Rectal smooth muscle tissue (tissue), 1 donor: ENCODE data around the gene MAPK6.

Source experiments
- H3K27ac ChIP-seq: one replicate; pipeline ENCODE4 v1.7.0; 2013; ENCODE audit warnings: low read depth, low read length, inconsistent platforms
- H3K27me3 ChIP-seq: one replicate; pipeline ENCODE4 v1.7.0; 2013; ENCODE audit warnings: low read length; ENCODE audit not compliant: control insufficient read depth, insufficient read depth
- H3K36me3 ChIP-seq: one replicate; pipeline ENCODE4 v1.7.0; 2013; ENCODE audit warnings: low read length; ENCODE audit not compliant: control insufficient read depth, insufficient read depth
- H3K4me1 ChIP-seq: one replicate; pipeline ENCODE4 v1.7.0; 2013; ENCODE audit warnings: low read length; ENCODE audit not compliant: control insufficient read depth, insufficient read depth
- H3K4me3 ChIP-seq: one replicate; pipeline ENCODE4 v1.7.0; 2013; ENCODE audit warnings: low read length
- H3K9ac ChIP-seq: one replicate; pipeline ENCODE4 v1.7.0; 2013; ENCODE audit warnings: low read length

Gene MAPK6

DNA sequence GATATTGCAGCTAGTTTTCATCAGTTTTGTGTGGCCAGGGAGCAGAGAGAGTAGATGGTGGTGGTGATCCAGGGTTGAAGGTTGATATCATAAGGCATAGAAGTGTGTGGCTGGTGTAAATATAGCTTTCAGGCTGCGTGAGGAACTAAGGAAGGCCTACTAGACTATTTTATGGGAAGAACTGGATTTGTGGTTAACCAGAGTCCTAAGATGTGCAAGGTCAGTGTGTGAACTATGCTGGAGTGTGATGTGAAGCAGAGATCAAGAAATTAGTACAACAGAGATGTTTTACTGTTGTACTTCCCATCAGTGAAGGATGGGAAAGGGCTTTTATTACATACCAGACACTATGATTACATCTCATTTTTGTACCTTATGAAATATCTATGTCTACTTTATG lies 41.5 kb downstream of the MAPK6 start:
- Histone ChIP-seq H3K4me3 (no peak overlapping the region), H3K4me1 (no peaks in the 10 kb centered on the region), H3K9ac (no peak overlapping the region), H3K36me3 (peaks cover 12% of the 10 kb centered on the region), H3K27ac (no peak overlapping the region), H3K27me3 (no peaks in the 10 kb centered on the region)

DNA sequence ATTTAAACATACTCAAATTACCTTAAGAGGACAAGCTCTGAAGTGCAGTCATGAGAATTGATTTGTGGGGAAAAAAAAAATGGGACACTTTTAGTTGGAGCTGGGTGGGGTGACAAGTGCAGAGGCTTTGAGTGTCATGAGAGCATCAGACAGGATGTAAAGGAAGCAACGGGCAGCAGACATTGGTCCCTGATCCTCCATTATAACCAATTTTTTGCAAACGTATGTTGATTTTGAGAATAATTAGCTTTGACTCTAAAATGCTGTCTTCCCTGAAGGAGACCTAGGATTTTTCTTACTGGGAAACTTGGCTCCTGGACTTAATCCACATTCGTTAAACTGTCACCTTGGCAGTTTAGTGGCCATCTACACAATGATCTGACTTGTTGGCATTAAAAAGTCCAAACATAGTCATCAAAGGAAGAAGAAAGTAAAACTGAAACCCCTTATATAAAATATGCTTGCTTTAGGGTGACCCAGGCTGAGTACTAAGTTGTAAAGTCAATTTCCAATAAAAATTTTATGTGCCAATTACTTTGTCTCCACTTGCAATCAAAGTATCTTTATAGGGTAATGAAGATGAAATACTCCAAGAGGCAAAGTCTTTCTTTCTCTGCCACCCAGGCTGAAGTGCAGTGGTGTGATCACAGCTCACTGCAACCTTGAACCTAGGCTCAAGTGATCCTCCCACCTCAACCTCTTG lies 48.0 kb downstream of the MAPK6 start:
- no peaks in the 10 kb centered on the region for H3K4me1 ChIP-seq
- no peak overlapping the region for H3K9ac ChIP-seq
- no peak overlapping the region for H3K4me3 ChIP-seq
- no peaks in the 10 kb centered on the region for H3K36me3 ChIP-seq
- H3K27ac ChIP-seq = no peak overlapping the region
- H3K27me3 ChIP-seq = no peaks in the 10 kb centered on the region

DNA sequence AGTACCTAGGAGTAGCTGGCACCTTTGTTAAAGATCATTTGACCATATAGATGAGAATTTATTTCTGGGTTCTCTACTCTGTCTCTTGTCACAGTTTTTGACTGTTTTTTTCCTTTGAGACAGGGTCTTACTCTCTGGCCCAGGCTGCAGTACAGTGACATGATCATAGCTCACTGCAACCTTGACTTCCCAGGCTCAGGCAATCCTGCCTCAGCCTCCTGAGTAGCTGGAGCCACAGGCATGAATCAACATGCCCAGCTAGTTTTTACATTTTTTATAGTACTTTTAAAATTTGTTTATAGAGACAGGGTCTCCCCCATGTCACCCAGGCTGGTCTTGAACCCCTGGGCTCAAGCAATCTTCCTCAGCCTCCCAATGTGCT lies 48.5 kb downstream of the MAPK6 start:
- Histone ChIP-seq H3K27ac (no peak overlapping the region), H3K36me3 (no peaks in the 10 kb centered on the region), H3K27me3 (no peaks in the 10 kb centered on the region), H3K4me3 (no peak overlapping the region), H3K9ac (no peak overlapping the region), H3K4me1 (no peaks in the 10 kb centered on the region)

DNA sequence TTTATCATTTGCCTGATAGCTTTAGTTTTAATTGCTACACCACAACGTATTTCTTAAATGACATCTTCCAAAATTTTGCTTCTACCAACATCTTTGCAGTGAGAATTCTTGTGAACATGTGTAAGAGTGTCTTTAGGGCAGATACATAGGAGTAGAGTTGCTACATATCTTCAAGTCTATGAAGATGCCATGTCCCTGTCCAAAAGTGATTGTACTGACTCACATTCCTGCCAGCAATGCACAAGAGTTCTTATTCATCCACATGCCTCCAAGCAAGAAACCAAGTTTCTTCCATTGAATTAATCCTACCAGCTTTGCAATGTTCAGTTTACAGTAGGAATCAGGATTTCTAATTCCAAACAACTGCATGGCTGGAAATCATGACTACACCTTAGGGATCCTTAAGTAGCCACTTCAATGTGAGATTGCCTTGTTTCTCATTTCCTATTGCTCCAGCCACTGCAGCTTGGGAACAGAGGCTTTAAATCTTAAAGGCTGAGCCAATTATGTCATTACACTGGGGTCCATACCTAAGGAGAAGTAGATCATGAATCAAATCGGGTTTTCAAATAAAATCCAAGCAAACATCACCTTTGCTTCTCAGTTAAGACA lies 49.1 kb downstream of the MAPK6 start:
- H3K27ac ChIP-seq = no peak overlapping the region
- H3K4me1 ChIP-seq = no peaks in the 10 kb centered on the region
- no peak overlapping the region for H3K9ac ChIP-seq
- H3K27me3 ChIP-seq = no peaks in the 10 kb centered on the region
- no peaks in the 10 kb centered on the region for H3K36me3 ChIP-seq
- H3K4me3 ChIP-seq = no peak overlapping the region

DNA sequence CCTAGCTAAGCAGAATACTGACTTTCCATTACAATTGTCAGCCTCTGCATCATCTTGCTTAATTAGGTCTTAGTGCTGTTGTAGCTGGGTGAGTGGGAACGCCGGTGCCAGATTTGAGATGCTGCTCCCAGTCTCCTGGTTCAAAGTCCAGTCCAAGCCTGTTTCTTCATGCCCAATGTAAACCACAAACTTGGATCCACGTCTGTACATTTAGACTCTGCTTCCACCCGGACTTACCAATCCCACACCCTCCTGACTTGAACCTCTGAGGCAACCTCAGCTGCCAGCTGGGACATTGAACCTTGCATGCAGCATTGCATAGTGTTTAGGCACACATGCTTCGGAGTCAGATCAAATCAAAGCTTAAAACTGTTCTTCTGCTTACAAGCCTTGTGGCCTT lies 50.5 kb downstream of the MAPK6 start:
- no peaks in the 10 kb centered on the region for H3K36me3 ChIP-seq
- no peak overlapping the region for H3K4me3 ChIP-seq
- H3K27me3 ChIP-seq = no peaks in the 10 kb centered on the region
- no peak overlapping the region for H3K9ac ChIP-seq
- no peak overlapping the region for H3K27ac ChIP-seq
- no peaks in the 10 kb centered on the region for H3K4me1 ChIP-seq

DNA sequence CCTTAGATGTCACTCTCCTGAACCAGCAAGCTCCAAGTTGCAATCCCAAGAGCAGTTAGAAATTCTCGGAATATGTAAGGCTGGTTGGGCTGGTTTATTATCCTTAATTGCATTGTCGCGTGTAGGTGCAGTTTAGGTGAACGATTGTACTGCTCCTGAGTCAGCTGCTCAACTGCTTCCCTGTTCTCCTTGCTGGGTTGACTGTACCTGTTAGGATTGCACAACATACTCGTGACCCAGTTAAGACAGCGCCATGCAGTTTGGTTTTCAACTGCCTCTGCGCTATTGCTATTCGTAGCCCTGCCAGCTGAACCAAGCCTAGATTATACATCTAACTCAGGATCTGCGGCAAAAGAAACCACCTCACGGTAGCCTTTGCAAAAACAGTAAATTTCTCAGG lies 52.6 kb downstream of the MAPK6 start:
- Histone ChIP-seq H3K4me1 (no peaks in the 10 kb centered on the region), H3K36me3 (no peaks in the 10 kb centered on the region), H3K4me3 (no peak overlapping the region), H3K27ac (no peak overlapping the region), H3K9ac (no peak overlapping the region), H3K27me3 (no peaks in the 10 kb centered on the region)

DNA sequence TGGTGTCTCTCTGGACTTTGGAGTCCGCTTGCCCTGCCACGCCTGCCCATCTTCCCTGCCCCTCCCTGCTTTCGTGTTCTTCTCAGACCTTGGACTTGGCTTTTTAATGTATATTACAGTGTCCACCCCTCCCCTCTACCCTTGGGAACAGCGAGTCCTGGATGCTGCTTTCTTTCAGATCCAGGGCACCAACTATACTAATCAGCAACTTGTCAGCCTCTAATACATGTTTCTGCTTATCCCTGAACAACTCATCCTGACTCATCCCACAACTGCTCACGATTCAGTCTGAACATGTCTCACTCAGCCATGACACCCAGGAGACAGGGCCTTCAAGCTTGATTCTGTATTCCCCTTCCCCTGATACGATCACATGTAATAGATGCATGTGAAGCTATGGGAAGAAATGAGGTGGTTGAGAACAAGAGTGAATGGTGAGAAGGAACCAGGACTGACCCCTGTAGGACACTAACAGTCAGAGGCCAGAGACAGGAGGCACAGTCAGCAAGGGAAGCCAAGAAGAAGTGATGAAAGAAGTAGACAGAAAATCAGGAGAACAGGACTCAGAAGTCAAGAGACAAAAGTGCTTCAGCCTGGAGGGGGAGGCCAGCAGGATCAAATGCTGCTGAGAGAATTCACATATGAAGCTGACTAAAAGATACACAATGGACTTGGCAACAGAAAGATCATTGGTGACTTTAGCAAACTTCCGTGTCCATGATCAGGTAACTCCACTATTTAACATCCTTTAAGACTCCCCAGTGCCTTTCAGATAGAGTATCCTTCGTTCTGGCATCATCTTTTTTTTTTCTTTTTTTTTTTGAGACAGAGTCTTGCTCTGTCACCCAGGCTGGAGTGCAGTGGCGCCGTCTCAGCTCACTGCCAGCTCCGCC lies 58.1 kb downstream of the MAPK6 start:
- H3K4me3 ChIP-seq = no peak overlapping the region
- H3K9ac ChIP-seq = no peak overlapping the region
- H3K27ac ChIP-seq = no peak overlapping the region
- H3K4me1 ChIP-seq = no peaks in the 10 kb centered on the region
- no peaks in the 10 kb centered on the region for H3K36me3 ChIP-seq
- no peaks in the 10 kb centered on the region for H3K27me3 ChIP-seq

DNA sequence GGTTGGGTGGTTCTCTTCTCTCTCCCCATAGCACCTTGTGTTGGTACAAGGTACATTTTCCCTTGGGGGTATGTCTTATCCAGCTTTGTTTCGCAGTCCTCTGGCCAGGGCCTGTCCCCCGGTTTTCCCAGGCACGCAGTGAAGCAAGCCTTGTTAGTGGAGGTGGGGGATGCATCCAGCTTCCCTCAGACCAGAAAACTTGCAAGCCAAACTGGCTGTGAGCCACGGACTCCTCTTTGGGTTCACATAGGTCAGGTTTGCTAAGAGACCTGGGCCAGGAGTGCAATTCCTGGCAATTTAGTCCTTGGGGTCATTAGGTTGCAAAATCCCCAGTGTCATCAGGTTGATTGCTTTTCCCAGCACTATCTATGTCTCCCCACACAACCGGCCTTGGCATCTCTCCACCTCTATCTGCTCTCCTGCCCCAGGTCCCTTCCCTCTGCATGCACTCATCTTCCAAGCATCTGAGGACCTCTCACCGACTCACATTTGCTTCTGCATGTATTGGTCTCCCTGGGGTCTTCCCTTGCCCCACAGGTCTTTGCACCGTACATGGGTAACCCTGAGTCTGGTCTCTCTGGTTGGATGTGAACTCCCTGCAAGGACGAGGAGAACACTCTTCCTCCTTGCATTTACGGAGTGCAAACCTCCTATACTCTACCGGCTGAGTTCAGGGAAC lies 59.3 kb downstream of the MAPK6 start:
- Histone ChIP-seq H3K27me3 (no peaks in the 10 kb centered on the region), H3K4me3 (no peak overlapping the region)

DNA sequence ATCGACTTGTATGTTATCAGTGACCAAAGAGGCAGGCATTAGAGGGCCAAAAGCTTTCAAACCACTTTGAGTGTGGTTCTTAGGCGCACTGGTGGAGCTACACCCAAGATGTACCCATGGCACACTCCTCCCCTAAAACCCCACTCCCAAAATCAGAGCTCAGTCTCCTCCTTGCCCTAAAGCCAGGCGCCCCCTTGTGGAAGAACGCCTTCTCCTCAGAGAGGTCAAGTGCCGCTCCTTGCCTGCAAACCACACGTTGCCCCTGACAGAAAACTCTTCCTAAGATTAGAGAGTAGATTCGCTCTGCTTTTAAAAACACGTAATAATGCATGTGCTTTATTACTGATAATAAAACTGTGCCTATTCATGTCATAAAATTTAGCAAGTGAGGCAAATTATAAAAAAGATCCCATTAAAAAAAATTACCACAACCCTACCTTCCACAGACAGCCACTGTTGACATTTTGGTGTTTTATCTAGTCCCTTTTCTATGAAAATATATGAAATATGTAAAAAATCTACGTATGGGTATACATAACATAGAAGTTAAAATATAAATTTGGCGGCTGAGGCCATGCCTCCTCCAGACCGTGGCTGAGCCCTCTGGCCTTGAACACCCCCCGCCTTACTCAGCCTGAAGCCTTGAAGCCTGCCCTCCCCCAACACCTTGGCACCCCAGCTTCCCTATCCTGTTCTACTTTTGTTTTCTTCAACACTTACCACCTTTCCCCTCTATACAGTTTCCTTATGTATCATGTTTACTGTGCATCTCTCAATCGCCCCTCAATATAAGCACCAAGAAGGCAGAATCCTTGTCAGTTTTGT lies 60.1 kb downstream of the MAPK6 start:
- Histone ChIP-seq H3K9ac (no peak overlapping the region), H3K4me1 (no peaks in the 10 kb centered on the region), H3K27ac (no peak overlapping the region), H3K4me3 (no peak overlapping the region), H3K27me3 (no peaks in the 10 kb centered on the region), H3K36me3 (no peaks in the 10 kb centered on the region)

More for the DNA sequence above, 59.3 kb downstream of the MAPK6 start:
- Histone ChIP-seq H3K4me1 (no peaks in the 10 kb centered on the region), H3K36me3 (no peaks in the 10 kb centered on the region), H3K9ac (no peak overlapping the region), H3K27ac (no peak overlapping the region)

DNA sequence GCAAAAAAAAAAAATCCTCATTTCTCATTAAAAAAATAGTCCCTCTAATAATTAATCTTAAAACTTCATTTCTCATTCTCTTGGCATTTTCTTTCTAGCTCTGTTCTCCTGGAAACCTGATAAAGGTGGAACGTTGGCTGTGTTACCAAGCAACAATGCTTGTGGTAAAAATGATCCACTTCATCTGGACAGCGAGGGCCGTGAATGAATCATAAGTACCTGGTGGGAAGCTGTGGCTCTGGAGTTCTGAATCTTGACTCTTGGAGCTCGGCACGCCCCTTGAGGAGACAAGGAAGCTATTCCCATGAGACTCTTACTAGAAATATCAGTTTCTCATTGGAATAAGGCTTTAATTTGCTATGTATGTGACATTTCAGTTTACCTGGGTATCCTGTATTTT lies 61.0 kb downstream of the MAPK6 start:
- H3K27me3 ChIP-seq = no peaks in the 10 kb centered on the region
- H3K4me3 ChIP-seq = no peak overlapping the region
- no peaks in the 10 kb centered on the region for H3K4me1 ChIP-seq
- H3K9ac ChIP-seq = no peak overlapping the region
- H3K36me3 ChIP-seq = no peaks in the 10 kb centered on the region
- no peak overlapping the region for H3K27ac ChIP-seq

DNA sequence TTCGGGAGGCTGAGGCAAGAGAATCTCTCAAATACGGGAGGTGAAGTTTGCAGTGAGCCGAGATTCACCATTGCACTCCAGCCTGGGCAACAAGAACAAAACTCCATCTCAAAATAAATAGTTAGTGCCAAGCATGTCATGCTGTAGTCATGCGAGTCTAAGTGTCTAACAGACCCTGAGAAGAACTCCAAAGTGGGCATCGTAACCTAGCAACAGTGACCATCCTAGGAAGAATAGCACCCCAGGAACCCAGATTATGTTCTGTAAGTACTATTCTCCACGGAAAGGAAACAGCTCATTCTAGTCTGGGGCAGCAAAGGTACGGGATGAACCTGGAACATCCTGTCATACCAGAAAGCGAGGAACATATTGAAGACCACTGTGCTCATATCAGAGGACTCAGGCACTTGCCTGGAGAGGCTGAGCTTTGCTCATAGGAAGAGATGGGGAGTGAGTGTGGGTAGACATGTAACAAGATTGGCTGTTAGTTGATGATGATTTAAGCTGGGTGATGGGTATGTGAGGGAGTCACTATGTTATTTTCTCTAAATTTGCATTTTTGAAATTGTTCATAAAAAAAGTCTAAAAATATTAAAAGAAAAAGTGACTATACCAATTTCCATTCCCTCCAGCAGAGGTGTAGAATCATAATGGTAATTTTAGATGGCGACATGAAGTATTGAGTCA lies 61.8 kb downstream of the MAPK6 start:
- Histone ChIP-seq H3K36me3 (no peaks in the 10 kb centered on the region), H3K27me3 (no peaks in the 10 kb centered on the region), H3K4me1 (no peaks in the 10 kb centered on the region), H3K27ac (no peak overlapping the region), H3K9ac (no peak overlapping the region), H3K4me3 (no peak overlapping the region)
